ENCODE results near the gene IL4I1. TPM values are rescaled to one million over a fixed set of nuclear protein-coding genes. Genes with fewer than 3 reads are reported as not detected.

Gene IL4I1
- total and polyA plus RNA-seq, 2 of the 8 experiments (the other 6 are each of a cell fraction or from before 2014, with no cell fraction given), result 0.41 to 0.76 TPM

DNA sequence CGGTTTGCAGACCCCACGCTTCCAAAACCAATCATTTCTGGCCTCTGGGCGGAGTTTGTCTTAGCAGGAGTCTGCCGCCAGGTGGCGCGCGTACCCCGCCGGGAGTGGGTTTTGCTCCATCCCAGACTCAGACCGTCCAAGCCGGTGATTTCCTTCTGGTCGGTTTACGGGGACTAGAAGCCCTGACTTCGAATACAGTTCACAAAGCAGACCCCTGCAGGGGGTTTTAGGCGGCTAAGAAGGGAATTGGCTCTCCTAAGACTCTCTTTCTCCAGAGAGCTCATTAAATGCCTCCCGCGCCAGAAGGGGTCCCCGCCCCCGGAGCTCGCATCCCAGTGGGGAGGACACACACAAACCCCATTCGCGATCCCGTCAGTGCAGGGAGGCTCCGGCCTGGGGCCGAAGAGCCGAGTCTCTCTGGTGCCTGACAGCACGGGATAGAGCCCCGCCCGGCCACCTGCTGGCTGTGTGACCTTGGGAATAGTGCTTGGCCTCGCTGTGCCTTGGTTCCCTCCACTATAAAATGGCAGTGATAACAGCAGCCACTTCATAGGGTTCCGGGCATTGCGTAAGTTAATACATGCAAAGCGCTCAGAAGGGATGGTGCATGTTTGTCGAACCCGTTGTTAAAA is 41.2 kb upstream of the IL4I1 start:
- Histone ChIP-seq H3K23me2 (ENCODE audit: low read depth, low read length) (no peaks in the 10 kb centered on the region), H3K23ac (ENCODE audit: insufficient read length) (no peak overlapping the region), H3K14ac (ENCODE audit: insufficient read length) (no peak overlapping the region), H4K8ac (ENCODE audit: extremely low read depth, insufficient read depth, low read length) (no peak overlapping the region), H3K4me3 (ENCODE audit: extremely low read depth in 1 of 4, insufficient read depth in 2 of 4, low read depth in 3 of 4, low read length in 4 of 4) (peak overlapping the region in 2 of 4 experiments; percentile 10 to 48; a peak in 3 of 8 replicates), H2BK15ac (ENCODE audit: low read length) (no peak overlapping the region), H2BK5ac (ENCODE audit: low read depth, low read length) (no peak overlapping the region), H2BK120ac (replicated peaks; ENCODE audit: low read depth, low read length) (no peak overlapping the region), H3K4me2 (ENCODE audit: insufficient read depth in 1 of 2, low read depth in 2 of 2, low read length in 2 of 2) (peak overlapping the region in 1 of 2 experiments; percentile 48; a peak in 3 of 4 replicates), H3K18ac (ENCODE audit: extremely low read depth, low read length) (no peak overlapping the region), H3K27me3 (replicated peaks in 1 of 4; ENCODE audit: control insufficient read depth in 3 of 4, extremely low read depth in 1 of 4, insufficient read depth in 3 of 4, low read length in 3 of 4) (no peaks in the 10 kb centered on the region), H3K4me1 (replicated peaks in 1 of 4; ENCODE audit: control insufficient read depth in 3 of 4, insufficient read depth in 4 of 4, low read length in 3 of 4) (no peaks in the 10 kb centered on the region; a peak in 1 of 7 replicates), H2BK20ac (ENCODE audit: low read length) (no peak overlapping the region), H3K79me2 (ENCODE audit: control insufficient read depth in 1 of 2, insufficient read depth in 2 of 2, low read length in 2 of 2) (no peaks in the 10 kb centered on the region), H3K56ac (replicated peaks; ENCODE audit: insufficient read length, low read depth, low read length) (no peak overlapping the region), H3K27ac (ENCODE audit: low read depth, low read length) (no peak overlapping the region), H3K9ac (replicated peaks in 1 of 4; ENCODE audit: extremely low read depth in 1 of 4, low read depth in 3 of 4, low read length in 3 of 4) (no peak overlapping the region), H2AFZ (ENCODE audit: low read length) (no peak overlapping the region), H4K91ac (replicated peaks; ENCODE audit: insufficient read length, low read length) (no peak overlapping the region), H2BK12ac (ENCODE audit: low read depth, low read length) (no peak overlapping the region), H3K4ac (replicated peaks; ENCODE audit: insufficient read length, low read depth, low read length) (no peak overlapping the region), H3K9me3 (ENCODE audit: insufficient read depth in 2 of 2, low read depth in 1 of 2, low read length in 1 of 2) (no peaks in the 10 kb centered on the region), H3K79me1 (ENCODE audit: low read depth, low read length) (no peaks in the 10 kb centered on the region), H2AK5ac (ENCODE audit: low read depth, low read length) (no peak overlapping the region), H4K5ac (ENCODE audit: insufficient read length, low read depth, low read length) (no peak overlapping the region), H3K36me3 (ENCODE audit: control insufficient read depth in 2 of 4, insufficient read depth in 4 of 4, low read length in 3 of 4) (no peaks in the 10 kb centered on the region), H4K20me1 (replicated peaks in 1 of 2; ENCODE audit: control insufficient read depth in 1 of 2, insufficient read depth in 2 of 2, low read length in 2 of 2) (no peaks in the 10 kb centered on the region)
- POLR2A ChIA-PET (ENCODE audit: partially characterized antibody), result interaction anchor here (0.9 to 1.7 kb wide), 3 partner anchors 8 to 40 kb away, joined by 3 to 5 read pairs (median 3); partner anchors contain the start of gene NUP62
- peak; percentile 57 to 98 for DNase-seq (ENCODE audit: low read depth in 1 of 2, low spot score in 2 of 2)
- CTCF ChIA-PET (ENCODE audit: partially characterized antibody), result interaction anchor here (0.6 to 10.3 kb wide), 22 partner anchors 9 to 198 kb away, joined by 3 to 231 read pairs (median 4); partner anchors contain the start of gene ATF5
- no peak for FAIRE-seq
- WGBS, 2 experiments (ENCODE audit: extremely low coverage in 1 of 2, insufficient coverage in 1 of 2, insufficient read length in 1 of 2, insufficient replicate concordance in 2 of 2, low coverage in 1 of 2, low lambda C conversion rate in 2 of 2, missing lambda C conversion rate in 1 of 2), result 32% methylated on average over 33 of the region's 35 CpGs; no CpG with 5 or more reads in 1 of the 2 experiments
- TF ChIP-seq CREB1 (IDR thresholded peaks at IDR 0.05) (no peak), BCL11A (IDR thresholded peaks at IDR 0.05; ENCODE audit: low read depth in 2 of 2, low read length in 2 of 2) (no peak), CBX5 (IDR thresholded peaks at IDR 0.05; ENCODE audit: low read depth, low read length) (no peak), SP4 (IDR thresholded peaks at IDR 0.05; ENCODE audit: low read length) (no peak), POLR2AphosphoS5 (IDR thresholded peaks at IDR 0.05; ENCODE audit: low read depth, low read length) (no peak)
- TF ChIP-seq, protein P1, sequence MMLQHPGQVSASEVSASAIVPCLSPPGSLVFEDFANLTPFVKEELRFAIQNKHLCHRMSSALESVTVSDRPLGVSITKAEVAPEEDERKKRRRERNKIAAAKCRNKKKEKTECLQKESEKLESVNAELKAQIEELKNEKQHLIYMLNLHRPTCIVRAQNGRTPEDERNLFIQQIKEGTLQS (IDR thresholded peaks at IDR 0.05; ENCODE audit: insufficient read depth, low read depth, low read length), result no peak

Measured in H1 (cell line).